ENCODE data around the gene SAMD8.
"Not testable (repeated sequence)": the region's sequence is repeated elsewhere in the genome, so short reads cannot be mapped to it uniquely, and the experiment has no call there.

The SAMD8 gene

GRCh38 chr10:75209086-75209920 lies 97.8 kb downstream of the SAMD8 start:
- H3K27ac ChIP-seq: peak overlapping the region; percentile 95
- no peak for DNase-seq (ENCODE audit: low read depth, low spot score)

GRCh38 chr10:75209921-75210281 lies 98.4 kb downstream of the SAMD8 start:
- no peak for DNase-seq (ENCODE audit: low read depth, low spot score)
- peak overlapping the region; percentile 95 for H3K27ac ChIP-seq

- DNase-seq (ENCODE audit: low read depth, low spot score): no peak
Observed at GRCh38 chr10:75210282-75211006, 99.0 kb downstream of the SAMD8 start, which contains the start of gene VDAC2. Gene VDAC2 (plus strand): TSS chr10:75210796. CDS start chr10:75211159, 363 bp downstream.

GRCh38 chr10:75211007-75211691 lies 99.7 kb downstream of the SAMD8 start:
- peak overlapping the region; percentile 95 for H3K27ac ChIP-seq
- DNase-seq (ENCODE audit: low read depth, low spot score): no peak

More at GRCh38 chr10:75210282-75211006, 99.0 kb downstream of the SAMD8 start, which contains the start of gene VDAC2:
- peak within 1 kb of the TSS; percentile 95 for H3K27ac ChIP-seq

GRCh38 chr10:75212343-75212742 lies 100.9 kb downstream of the SAMD8 start:
- peak overlapping the region; percentile 95 for H3K27ac ChIP-seq
- DNase-seq (ENCODE audit: low read depth, low spot score): no peak

- DNase-seq (ENCODE audit: low read depth, low spot score): no peak
- H3K27ac ChIP-seq: peak overlapping the region; percentile 95
Observed at GRCh38 chr10:75220274-75220673, 108.8 kb downstream of the SAMD8 start.

GRCh38 chr10:75221492-75221891 lies 110.0 kb downstream of the SAMD8 start:
- not testable (repeated sequence) for DNase-seq (ENCODE audit: low read depth, low spot score)

GRCh38 chr10:75223507-75223906 lies 112.1 kb downstream of the SAMD8 start:
- peak overlapping the region; percentile 95 for H3K27ac ChIP-seq
- no peak for DNase-seq (ENCODE audit: low read depth, low spot score)

More at GRCh38 chr10:75221492-75221891, 110.0 kb downstream of the SAMD8 start:
- peak overlapping the region; percentile 95 for H3K27ac ChIP-seq

- no peak for DNase-seq (ENCODE audit: low read depth, low spot score)
- peak overlapping the region; percentile 95 for H3K27ac ChIP-seq
Observed at GRCh38 chr10:75226095-75226494, 114.6 kb downstream of the SAMD8 start.

- peak overlapping the region; percentile 95 for H3K27ac ChIP-seq
- no peak for DNase-seq (ENCODE audit: low read depth, low spot score)
Observed at GRCh38 chr10:75226656-75227055, 115.2 kb downstream of the SAMD8 start.

GRCh38 chr10:75228278-75228677 lies 116.8 kb downstream of the SAMD8 start:
- no peak for DNase-seq (ENCODE audit: low read depth, low spot score)
- H3K27ac ChIP-seq: peak overlapping the region; percentile 95

- peak overlapping the region; percentile 95 for H3K27ac ChIP-seq
- DNase-seq (ENCODE audit: low read depth, low spot score): no peak
Observed at GRCh38 chr10:75228834-75229233, 117.4 kb downstream of the SAMD8 start.

- DNase-seq (ENCODE audit: low read depth, low spot score): no peak
- peak overlapping the region; percentile 95 for H3K27ac ChIP-seq
Observed at GRCh38 chr10:75229971-75230370, 118.5 kb downstream of the SAMD8 start.

GRCh38 chr10:75230600-75231038 lies 119.2 kb downstream of the SAMD8 start:
- DNase-seq (ENCODE audit: low read depth, low spot score): no peak
- H3K27ac ChIP-seq: peak overlapping the region; percentile 95
